ENCODE measurements around the gene ZNRF3.

- TF ChIP-seq, protein P1, sequence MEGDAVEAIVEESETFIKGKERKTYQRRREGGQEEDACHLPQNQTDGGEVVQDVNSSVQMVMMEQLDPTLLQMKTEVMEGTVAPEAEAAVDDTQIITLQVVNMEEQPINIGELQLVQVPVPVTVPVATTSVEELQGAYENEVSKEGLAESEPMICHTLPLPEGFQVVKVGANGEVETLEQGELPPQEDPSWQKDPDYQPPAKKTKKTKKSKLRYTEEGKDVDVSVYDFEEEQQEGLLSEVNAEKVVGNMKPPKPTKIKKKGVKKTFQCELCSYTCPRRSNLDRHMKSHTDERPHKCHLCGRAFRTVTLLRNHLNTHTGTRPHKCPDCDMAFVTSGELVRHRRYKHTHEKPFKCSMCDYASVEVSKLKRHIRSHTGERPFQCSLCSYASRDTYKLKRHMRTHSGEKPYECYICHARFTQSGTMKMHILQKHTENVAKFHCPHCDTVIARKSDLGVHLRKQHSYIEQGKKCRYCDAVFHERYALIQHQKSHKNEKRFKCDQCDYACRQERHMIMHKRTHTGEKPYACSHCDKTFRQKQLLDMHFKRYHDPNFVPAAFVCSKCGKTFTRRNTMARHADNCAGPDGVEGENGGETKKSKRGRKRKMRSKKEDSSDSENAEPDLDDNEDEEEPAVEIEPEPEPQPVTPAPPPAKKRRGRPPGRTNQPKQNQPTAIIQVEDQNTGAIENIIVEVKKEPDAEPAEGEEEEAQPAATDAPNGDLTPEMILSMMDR (IDR thresholded peaks at IDR 0.05): no peak
- TF ChIP-seq POLR2A (IDR thresholded peaks at IDR 0.05): no peak
Observed at GRCh38 chr22:28857288-28857687, 26.1 kb upstream of the ZNRF3 start.

Measured in body of pancreas (tissue), 4 donors.